GM23338 (cell line): Measurements from ENCODE around the gene NCOA7. TPM values are rescaled to one million over a fixed set of nuclear protein-coding genes. Genes with fewer than 3 reads are reported as not detected.

Experiments
- ATAC-seq: fragments of 200-7000 bp; cut with Tn5 transposase; 3 replicates; pipeline ENCODE4 v1.9.1; 2020
- DNase-seq: peaks from one replicate; pipeline ENCODE4 v3.0.0-alpha.2; 2015; ENCODE audit warnings: low spot score
- H2AFZ ChIP-seq: fragments of 200-600 bp; sonication (generic); 2 replicates; pipeline ENCODE4 v1.8.0; 2016; ENCODE audit warnings: antibody characterized with exemption, mild to moderate bottlenecking, moderate library complexity
- H3F3A ChIP-seq: fragments of 200-600 bp; sonication (generic); replicated peaks from 2 replicates; pipeline ENCODE4 v1.8.0; 2017; ENCODE audit warnings: antibody characterized with exemption, mixed run types, low read depth
- H3K27ac ChIP-seq: fragments of 200-600 bp; sonication (generic); 2 replicates; pipeline ENCODE4 v1.6.1; 2016; ENCODE audit warnings: low read depth
- H3K27me3 ChIP-seq: fragments of 200-600 bp; sonication (generic); 2 replicates; pipeline ENCODE4 v1.8.0; 2016; ENCODE audit warnings: mild to moderate bottlenecking, mixed run types, moderate library complexity; ENCODE audit not compliant: insufficient read depth
- H3K36me3 ChIP-seq: fragments of 200-600 bp; sonication (generic); 2 replicates; pipeline ENCODE4 v1.8.0; 2016; ENCODE audit warnings: mild to moderate bottlenecking; ENCODE audit not compliant: insufficient read depth
- H3K4me1 ChIP-seq: fragments of 200-600 bp; sonication (generic); 2 replicates; pipeline ENCODE4 v1.8.0; 2016; ENCODE audit warnings: mild to moderate bottlenecking, moderate library complexity; ENCODE audit not compliant: insufficient read depth
- H3K4me2 ChIP-seq: fragments of 200-600 bp; sonication (generic); 2 replicates; pipeline ENCODE4 v1.7.1; 2017; ENCODE audit warnings: mixed run types
- H3K4me3 ChIP-seq: fragments of 200-600 bp; sonication (generic); 2 replicates; pipeline ENCODE4 v1.6.1; 2016; ENCODE audit warnings: mixed run types
- H3K79me2 ChIP-seq: fragments of 200-600 bp; sonication (generic); replicated peaks from 2 replicates; pipeline ENCODE4 v1.8.0; 2017; ENCODE audit warnings: mild to moderate bottlenecking; ENCODE audit not compliant: insufficient read depth
- H3K9me2 ChIP-seq: fragments of 200-600 bp; sonication (generic); 2 replicates; pipeline ENCODE4 v1.8.0; 2017; ENCODE audit not compliant: insufficient read depth
- H4K20me1 ChIP-seq: fragments of 200-600 bp; sonication (generic); replicated peaks from 2 replicates; pipeline ENCODE4 v1.8.0; 2017; ENCODE audit warnings: mild to moderate bottlenecking; ENCODE audit not compliant: insufficient read depth
- H3K27ac Mint-ChIP-seq: 2 replicates; pipeline ENCODE4 v1.8.0; 2020; ENCODE audit warnings: inconsistent platforms, mild to moderate bottlenecking, moderate library complexity, mixed read lengths
- H3K27me3 Mint-ChIP-seq: 3 replicates; pipeline ENCODE4 v1.8.0; 2022; ENCODE audit warnings: low read depth, mild to moderate bottlenecking, moderate library complexity, mixed read lengths, inconsistent platforms; ENCODE audit not compliant: insufficient read depth, poor library complexity
- H3K36me3 Mint-ChIP-seq: 3 replicates; pipeline ENCODE4 v1.8.0; 2021; ENCODE audit warnings: low read depth, mild to moderate bottlenecking, inconsistent platforms, moderate library complexity, mixed read lengths
- H3K4me1 Mint-ChIP-seq: 3 replicates; pipeline ENCODE4 v1.8.0; 2020; ENCODE audit warnings: mild to moderate bottlenecking, inconsistent platforms, mixed read lengths
- H3K4me3 Mint-ChIP-seq: 3 replicates; pipeline ENCODE4 v1.8.0; 2021; ENCODE audit warnings: moderate library complexity, mild to moderate bottlenecking, inconsistent platforms, mixed read lengths
- H3K9me3 Mint-ChIP-seq: 3 replicates; pipeline ENCODE4 v1.8.0; 2020; ENCODE audit warnings: moderate library complexity, mild to moderate bottlenecking, inconsistent platforms, mixed read lengths
- CREB1 ChIP-seq: fragments of 250-450 bp; sonication (Bioruptor Pico); IDR thresholded peaks from 2 replicates; pipeline ENCODE4 v1.5.0; 2020; ENCODE audit warnings: low read depth, mild to moderate bottlenecking, moderate library complexity
- EZH2phosphoT487 ChIP-seq: fragments of 200-600 bp; sonication (generic); IDR thresholded peaks from one replicate; pipeline ENCODE4 v1.8.1; 2018; ENCODE audit warnings: antibody characterized with exemption; ENCODE audit not compliant: unreplicated experiment
- POLR2AphosphoS5 ChIP-seq: IDR thresholded peaks from 2 replicates; pipeline ENCODE4 v1.6.1; 2016; ENCODE audit warnings: antibody characterized with exemption, low read depth
- ZNF462 ChIP-seq: fragments of 250-450 bp; sonication (Bioruptor Pico); IDR thresholded peaks from 2 replicates; pipeline ENCODE4 v1.5.0; 2020; ENCODE audit warnings: mild to moderate bottlenecking, moderate library complexity
- polyA plus RNA-seq: library from polyadenylated mRNA; unstranded; fragments of >200 nt; fragmentation: Nextera tagmentation; extraction: Ambion mirVana; gene quantifications from 2 replicates; pipeline ENCODE4 v1.2.1, GENCODE V29; 2016
- total RNA-seq: library from RNA; depleted of rRNA; stranded (reverse); fragments of >200 nt; shearing (Covaris generic); gene quantifications from 2 replicates; pipeline ENCODE4 v1.2.3, GENCODE V29; 2014
- TF ChIP-seq, protein P1 (sequence below), 2 experiments: fragments of 200-600 bp in 1 of 2; sonication (generic) in 1 of 2; conservative IDR thresholded peaks; 2 replicates each; pipeline versions ENCODE4 v1.5.1 to v1.6.1; 2016 to 2017; ENCODE audit warnings: antibody characterized with exemption in 2 of 2, low read depth in 2 of 2, mild to moderate bottlenecking in 2 of 2, moderate library complexity in 1 of 2

Gene NCOA7
- total and polyA plus RNA-seq, 2 experiments from 2014 or later, result 9.3 to 15.7 TPM

DNA sequence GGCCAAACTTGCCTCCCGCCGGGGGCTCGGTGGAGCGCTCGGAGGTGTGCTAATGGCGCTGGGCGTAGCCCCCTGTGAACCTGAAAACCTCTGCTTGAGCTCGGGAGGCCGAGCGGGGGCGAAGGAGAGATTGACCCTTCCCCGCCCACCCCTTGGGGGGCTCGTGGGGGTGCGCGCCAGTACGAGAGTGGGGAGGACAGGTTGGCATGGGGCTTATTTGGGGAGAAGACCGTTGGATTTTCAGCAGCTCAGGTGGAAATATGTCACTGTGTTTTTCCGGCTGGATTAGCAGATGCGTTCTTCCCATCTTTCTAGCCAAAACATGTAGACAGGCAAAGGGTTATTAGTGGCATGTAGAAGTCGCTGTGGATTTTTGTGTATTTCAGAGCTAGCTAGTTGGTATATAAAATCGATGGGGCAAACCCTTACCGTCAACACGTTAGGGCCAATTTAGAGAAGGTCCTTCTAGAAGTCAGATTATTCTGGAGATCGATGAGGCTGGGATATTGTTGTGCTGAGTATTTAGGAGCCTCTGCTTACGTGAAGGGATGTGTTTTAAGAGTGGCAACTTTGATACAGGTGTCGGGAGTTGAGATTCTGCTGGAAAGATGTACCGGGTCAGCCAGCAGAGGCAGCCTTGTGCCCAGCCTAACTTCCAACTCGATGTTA lies 525 bp downstream of the NCOA7 start:
- no peaks in the 10 kb centered on the region for H4K20me1 ChIP-seq
- peak overlapping the region; percentile 92 for H2AFZ ChIP-seq
- peak overlapping the region; percentile 85 for H3K4me3 ChIP-seq
- Mint-ChIP-seq H3K27me3 (peaks cover 4% of the 10 kb centered on the region), H3K4me1 (peaks cover 24% of the 10 kb centered on the region), H3K27ac (no peak overlapping the region), H3K9me3 (no peaks in the 10 kb centered on the region), H3K36me3 (no peaks in the 10 kb centered on the region; the same call in 2 of the 3 replicates), H3K4me3 (peak overlapping the region; percentile 82)
- peaks cover 19% of the 10 kb centered on the region for H3K4me1 ChIP-seq
- ATAC-seq, result peak; percentile 27
- peak overlapping the region; percentile 92 for H3K4me2 ChIP-seq
- H3K79me2 ChIP-seq, result peaks cover 13% of the 10 kb centered on the region
- no peaks in the 10 kb centered on the region for H3K36me3 ChIP-seq
- H3K27ac ChIP-seq, result no peak overlapping the region
- H3K9me2 ChIP-seq, result no peaks in the 10 kb centered on the region
- TF ChIP-seq CREB1, result no peak
- TF ChIP-seq ZNF462, result no peak
- TF ChIP-seq, protein P1, sequence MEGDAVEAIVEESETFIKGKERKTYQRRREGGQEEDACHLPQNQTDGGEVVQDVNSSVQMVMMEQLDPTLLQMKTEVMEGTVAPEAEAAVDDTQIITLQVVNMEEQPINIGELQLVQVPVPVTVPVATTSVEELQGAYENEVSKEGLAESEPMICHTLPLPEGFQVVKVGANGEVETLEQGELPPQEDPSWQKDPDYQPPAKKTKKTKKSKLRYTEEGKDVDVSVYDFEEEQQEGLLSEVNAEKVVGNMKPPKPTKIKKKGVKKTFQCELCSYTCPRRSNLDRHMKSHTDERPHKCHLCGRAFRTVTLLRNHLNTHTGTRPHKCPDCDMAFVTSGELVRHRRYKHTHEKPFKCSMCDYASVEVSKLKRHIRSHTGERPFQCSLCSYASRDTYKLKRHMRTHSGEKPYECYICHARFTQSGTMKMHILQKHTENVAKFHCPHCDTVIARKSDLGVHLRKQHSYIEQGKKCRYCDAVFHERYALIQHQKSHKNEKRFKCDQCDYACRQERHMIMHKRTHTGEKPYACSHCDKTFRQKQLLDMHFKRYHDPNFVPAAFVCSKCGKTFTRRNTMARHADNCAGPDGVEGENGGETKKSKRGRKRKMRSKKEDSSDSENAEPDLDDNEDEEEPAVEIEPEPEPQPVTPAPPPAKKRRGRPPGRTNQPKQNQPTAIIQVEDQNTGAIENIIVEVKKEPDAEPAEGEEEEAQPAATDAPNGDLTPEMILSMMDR (conservative IDR thresholded peaks at IDR 0.05; ENCODE audit: low read depth in 2 of 2), result peak; percentile 51 to 53
- TF ChIP-seq POLR2AphosphoS5, result no peak
- no peak for TF ChIP-seq EZH2phosphoT487
- no peaks in the 10 kb centered on the region for H3K27me3 ChIP-seq
- peaks cover 7% of the 10 kb centered on the region; the same call in 1 of the 2 replicates for H3F3A ChIP-seq
- peak; percentile 55 for DNase-seq
